Stimulated activated CD4-positive, alpha-beta T cell treated with anti-CD3 and anti-CD28 coated beads, TNF-alpha, amount 100 ng/mL, for 24 hours (primary cell): ENCODE measurements around the gene PBLD.
"Not testable (repeated sequence)": the region's sequence is repeated elsewhere in the genome, so short reads cannot be mapped to it uniquely, and the experiment has no call there.

Source experiments
- DNase-seq, 3 experiments: peaks; one replicate each; pipeline ENCODE4 v3.0.0-alpha.2; 2020; ENCODE audit warnings: low read depth in 3 of 3

Gene PBLD

GRCh38 chr10:68278906-68279753 lies 53.6 kb downstream of the PBLD start:
- DNase-seq = not testable (repeated sequence)

DNA sequence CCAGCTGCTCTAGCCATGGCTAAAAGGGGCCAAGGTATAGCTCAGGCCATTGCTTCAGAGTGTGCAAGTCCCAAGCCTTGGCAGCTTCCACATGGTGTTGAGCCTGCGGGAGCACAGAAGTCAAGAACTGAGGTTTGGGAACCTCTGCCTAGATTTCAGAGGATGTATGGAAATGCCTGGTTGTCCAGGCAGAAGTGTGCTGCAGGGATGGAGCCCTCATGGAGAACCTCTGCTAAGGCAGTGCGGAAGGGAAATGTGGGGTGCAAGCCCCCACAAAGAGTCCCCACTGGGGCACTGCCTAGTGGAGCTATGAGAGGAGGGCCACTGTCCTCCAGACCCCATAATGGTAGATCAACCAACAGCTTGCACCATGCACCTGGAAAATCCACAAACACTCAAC lies 54.9 kb downstream of the PBLD start:
- not testable (repeated sequence) for DNase-seq

- DNase-seq = no peak
These were observed 56.5 kb downstream of the PBLD start for GRCh38 chr10:68276224-68276623.

DNA sequence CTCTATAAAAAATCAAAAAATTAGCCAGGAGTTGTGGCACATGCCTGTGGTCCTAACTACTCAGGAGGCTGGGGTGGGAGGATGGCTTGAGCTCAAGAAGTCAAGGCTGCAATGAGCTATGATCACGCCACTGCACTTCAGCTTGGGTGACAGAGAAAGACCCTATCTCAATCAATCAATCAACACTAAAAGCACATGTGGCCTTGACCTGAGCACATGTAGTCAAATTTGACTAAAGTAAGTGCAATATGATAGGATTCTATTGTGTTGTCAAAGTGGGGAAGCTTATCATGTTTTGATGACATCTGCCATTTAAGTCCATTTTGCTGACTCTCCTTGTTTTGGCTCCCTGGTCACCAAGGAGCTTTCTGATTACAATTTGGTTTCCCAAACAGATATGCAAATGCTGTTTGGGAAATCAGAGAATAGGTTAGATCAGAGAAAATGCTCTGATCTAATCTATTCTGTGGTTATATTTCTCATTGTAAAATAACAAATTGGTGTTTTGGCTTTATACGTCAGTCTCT lies 57.1 kb downstream of the PBLD start:
- no peak for DNase-seq

DNA sequence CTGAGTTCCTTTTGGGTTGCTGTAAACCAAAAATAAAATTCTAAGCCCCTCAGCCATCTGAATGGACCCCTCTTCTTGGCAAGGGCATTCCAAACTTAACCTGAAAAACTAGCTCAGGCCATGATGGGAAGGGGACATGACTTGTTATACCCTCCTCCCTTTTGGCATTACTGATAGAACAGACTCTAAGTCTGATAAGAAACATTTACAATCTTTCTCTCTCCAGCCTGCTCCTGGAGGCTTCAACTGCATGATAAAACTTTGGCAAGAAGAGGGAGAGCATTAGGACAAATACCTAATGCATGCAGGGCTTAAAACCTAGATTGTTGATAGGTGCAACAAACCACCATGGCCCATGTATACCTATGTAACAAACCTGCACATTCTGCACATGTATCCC lies 59.9 kb downstream of the PBLD start:
- DNase-seq = no peak

DNA sequence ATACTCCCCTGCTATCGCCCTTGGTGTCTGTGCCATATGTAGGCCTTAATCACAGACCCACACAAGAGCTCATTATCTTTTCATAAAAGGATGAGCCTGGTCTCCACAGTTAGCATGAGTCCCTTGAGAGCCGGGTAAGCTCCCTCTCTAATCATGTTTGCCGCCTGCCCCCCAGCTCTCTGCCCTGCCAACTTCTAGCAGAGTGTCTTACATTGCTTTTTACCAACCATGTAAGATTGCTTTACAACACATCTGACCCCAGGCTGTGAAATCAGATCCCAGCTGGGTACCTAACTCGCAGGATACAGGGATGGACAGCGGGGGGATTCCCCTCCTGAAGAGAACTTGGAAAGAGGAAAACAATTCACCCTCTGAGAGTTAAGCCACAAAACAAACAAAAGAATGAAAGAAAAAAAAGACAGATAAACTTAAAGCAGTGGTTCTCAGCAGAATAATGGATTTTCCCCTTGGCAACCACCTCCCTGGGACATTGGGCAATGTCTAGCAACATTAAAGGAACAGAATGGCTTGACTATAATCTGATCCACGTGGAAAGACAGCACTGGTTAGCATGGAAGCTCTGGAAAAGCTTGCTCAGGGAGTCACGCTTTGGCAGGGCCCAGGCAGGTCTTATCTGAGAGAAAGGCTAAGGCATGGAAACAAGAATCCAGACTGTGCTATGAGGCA lies 61.4 kb downstream of the PBLD start:
- DNase-seq = no peak

- DNase-seq = no peak
These were observed 63.0 kb downstream of the PBLD start for GRCh38 chr10:68269562-68270290.

GRCh38 chr10:68261132-68261856 lies 71.4 kb downstream of the PBLD start:
- no peak for DNase-seq

- DNase-seq = no peak
These were observed 79.4 kb downstream of the PBLD start for GRCh38 chr10:68253346-68253745.

- no peak for DNase-seq
These were observed 80.9 kb downstream of the PBLD start for GRCh38 chr10:68251625-68252495.

DNA sequence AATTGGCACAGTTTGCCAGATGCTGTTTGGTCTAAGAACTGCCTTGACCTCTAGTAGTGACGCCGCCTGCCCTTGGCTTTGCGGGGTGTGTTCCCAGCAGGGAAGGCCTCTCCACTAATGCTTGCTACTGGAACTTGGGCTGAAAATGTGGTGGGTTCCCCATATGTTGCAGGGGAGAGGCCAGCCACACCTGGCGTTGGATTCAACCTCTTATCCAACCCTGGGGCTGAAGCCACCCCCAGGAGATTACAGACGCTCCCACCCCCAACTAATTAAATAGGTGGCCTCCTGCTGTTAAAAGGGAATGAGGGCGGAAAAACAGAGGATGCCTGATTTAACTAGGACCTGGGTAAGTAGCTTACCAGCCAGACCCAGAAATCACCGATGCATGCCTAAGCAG lies 81.6 kb downstream of the PBLD start:
- no peak for DNase-seq

GRCh38 chr10:68249297-68249696 lies 83.4 kb downstream of the PBLD start:
- no peak for DNase-seq

DNA sequence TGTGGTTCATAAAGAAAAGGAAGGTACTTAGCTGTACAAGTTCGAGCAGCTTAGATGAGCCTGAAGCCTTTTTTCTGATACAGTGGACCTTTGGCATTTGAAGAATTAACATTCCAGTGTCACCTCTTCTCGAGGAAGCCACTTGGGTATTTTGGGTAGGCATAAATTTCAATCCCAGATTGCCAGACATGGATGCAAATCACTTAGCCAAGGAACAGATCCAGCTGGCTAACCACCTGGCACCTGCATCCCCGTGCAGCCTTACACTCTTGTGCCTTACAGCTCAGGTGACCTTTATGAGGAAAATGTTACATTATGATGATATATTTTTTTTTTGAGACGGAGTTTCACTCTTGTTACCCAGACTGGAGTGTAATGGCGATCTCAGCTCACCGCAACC lies 84.8 kb downstream of the PBLD start:
- DNase-seq = no peak

- not testable (repeated sequence) for DNase-seq
These were observed 86.3 kb downstream of the PBLD start for GRCh38 chr10:68246397-68246796.

GRCh38 chr10:68242051-68242450 lies 90.7 kb downstream of the PBLD start:
- no peak for DNase-seq

DNA sequence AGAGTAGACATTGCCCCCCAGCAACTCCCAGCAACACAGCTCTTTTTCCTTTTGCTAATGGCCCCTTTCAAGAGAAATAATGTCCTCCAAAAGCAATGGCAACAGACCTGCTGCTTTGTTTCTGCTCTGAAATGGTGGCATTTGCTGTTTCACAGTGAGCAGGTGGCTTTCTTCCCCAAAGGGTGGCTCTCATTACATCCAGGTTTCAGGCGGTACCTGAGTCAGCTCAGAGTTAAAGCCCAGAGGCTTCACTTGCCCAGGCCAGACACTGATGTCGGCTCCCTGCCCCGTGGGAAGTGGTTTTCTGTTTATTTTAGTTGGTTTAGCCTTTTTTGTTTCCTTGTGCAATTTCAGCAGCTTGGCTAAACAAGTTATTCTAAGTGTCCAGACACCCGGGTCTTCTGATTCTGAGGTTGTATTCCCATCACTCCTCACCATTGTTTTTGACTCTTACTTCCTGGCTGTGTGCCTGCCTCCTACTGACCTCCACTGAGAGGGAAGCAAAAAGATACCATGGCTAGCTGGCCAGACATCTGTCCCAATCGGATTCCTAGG lies 93.1 kb downstream of the PBLD start:
- no peak for DNase-seq

GRCh38 chr10:68239069-68239468 lies 93.7 kb downstream of the PBLD start:
- no peak for DNase-seq

GRCh38 chr10:68238371-68238770 lies 94.4 kb downstream of the PBLD start:
- DNase-seq = no peak

- DNase-seq = no peak
These were observed 95.6 kb downstream of the PBLD start for GRCh38 chr10:68237173-68237572.

DNA sequence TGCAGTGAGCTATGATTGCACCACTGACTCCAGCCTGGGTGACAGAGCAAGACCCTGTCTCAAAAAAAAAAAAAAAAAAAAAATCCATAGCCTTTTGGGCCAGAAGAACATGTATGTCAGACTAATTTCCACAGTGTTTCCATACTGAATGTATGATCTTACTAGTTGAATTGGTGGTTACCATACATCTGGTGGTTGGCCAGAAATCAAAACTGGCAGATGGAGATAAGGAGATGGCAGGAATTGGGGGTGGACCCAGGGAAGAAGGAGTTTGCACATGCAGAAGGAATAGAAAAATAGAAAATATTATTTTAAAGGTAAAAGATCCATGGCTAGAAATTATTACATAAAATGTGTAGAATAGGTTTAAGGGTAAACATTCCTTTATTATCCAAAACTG lies 97.1 kb downstream of the PBLD start:
- no peak for DNase-seq
